Upper lobe of left lung (tissue), 4 donors: Measurements from ENCODE around the gene COL6A6.

Experiments
- POLR2A ChIP-seq, 4 donors: fragments of 450-650 bp; IDR thresholded peaks; one replicate each; pipeline ENCODE4 v1.5.1; 2016 to 2017; ENCODE audit warnings: antibody characterized with exemption in 4 of 4, mild to moderate bottlenecking in 2 of 4
- TF ChIP-seq, protein P1 (sequence below), 6 experiments: fragments of 450-650 bp in 4 of 6; fragments of 200-600 bp in 2 of 6; sonication (generic) in 2 of 6; IDR thresholded peaks; one replicate each; pipeline ENCODE4 v1.5.1; 2016 to 2019; ENCODE audit warnings: antibody characterized with exemption in 6 of 6

DNA sequence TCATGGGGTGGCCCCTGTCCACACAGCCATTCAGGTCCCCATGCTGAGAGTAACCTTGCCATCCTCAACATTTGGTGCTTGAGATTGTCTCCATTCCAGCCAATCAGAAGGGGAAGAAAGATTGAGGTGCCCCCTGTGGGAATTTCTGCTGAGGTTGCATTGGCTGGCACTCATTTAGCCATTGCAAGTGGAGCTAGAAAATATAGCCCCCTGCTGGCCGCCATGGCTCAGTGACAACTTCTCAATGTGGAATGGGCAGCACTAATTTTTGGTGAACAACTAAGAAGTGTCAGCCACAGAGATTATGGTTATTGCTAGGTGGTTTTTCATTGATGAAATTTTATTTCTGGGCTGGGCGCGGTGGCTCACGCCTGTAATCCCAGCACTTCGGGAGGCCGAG is 22.0 kb downstream of the COL6A6 start:
- TF ChIP-seq, protein P1, sequence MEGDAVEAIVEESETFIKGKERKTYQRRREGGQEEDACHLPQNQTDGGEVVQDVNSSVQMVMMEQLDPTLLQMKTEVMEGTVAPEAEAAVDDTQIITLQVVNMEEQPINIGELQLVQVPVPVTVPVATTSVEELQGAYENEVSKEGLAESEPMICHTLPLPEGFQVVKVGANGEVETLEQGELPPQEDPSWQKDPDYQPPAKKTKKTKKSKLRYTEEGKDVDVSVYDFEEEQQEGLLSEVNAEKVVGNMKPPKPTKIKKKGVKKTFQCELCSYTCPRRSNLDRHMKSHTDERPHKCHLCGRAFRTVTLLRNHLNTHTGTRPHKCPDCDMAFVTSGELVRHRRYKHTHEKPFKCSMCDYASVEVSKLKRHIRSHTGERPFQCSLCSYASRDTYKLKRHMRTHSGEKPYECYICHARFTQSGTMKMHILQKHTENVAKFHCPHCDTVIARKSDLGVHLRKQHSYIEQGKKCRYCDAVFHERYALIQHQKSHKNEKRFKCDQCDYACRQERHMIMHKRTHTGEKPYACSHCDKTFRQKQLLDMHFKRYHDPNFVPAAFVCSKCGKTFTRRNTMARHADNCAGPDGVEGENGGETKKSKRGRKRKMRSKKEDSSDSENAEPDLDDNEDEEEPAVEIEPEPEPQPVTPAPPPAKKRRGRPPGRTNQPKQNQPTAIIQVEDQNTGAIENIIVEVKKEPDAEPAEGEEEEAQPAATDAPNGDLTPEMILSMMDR (IDR thresholded peaks at IDR 0.05), result peak; percentile 19 to 60 (median 54)
- TF ChIP-seq POLR2A (IDR thresholded peaks at IDR 0.05), result no peak
